Left lung (tissue), 10 donors: ENCODE data around the gene SELE. TPM values are rescaled to one million over a fixed set of nuclear protein-coding genes. Genes with fewer than 3 reads are reported as not detected.
"Not testable (repeated sequence)": the region's sequence is repeated elsewhere in the genome, so short reads cannot be mapped to it uniquely, and the experiment has no call there.

Experiments used
- ATAC-seq: fragments of 200-7000 bp; cut with Tn5 transposase; one replicate; pipeline ENCODE4 v1.9.1; 2020; ENCODE audit warnings: moderate library complexity
- DNase-seq, 4 donors: peaks; one replicate each; pipeline ENCODE4 v3.0.0-alpha.2; 2013 to 2020
- H3K27ac ChIP-seq, 2 donors: fragments of 200-600 bp; sonication (generic) in 1 of 2; one replicate each; pipeline versions ENCODE4 v1.5.0 to v1.8.0; 2020 to 2021
- H3K27me3 ChIP-seq, 2 donors: fragments of 200-600 bp; sonication (generic) in 1 of 2; one replicate each; pipeline versions ENCODE4 v1.5.0 to v1.8.0; 2020 to 2021
- H3K36me3 ChIP-seq, 2 donors: fragments of 200-600 bp; sonication (generic) in 1 of 2; one replicate each; pipeline versions ENCODE4 v1.5.0 to v1.8.0; 2020 to 2021
- H3K4me1 ChIP-seq, 2 donors: fragments of 200-600 bp; one replicate each; pipeline ENCODE4 v1.8.0; 2021
- H3K4me3 ChIP-seq, 2 donors: fragments of 200-600 bp; sonication (generic) in 1 of 2; one replicate each; pipeline versions ENCODE4 v1.5.0 to v1.8.0; 2020 to 2021; ENCODE audit warnings: mild to moderate bottlenecking in 1 of 2
- H3K9me3 ChIP-seq, 2 donors: fragments of 200-600 bp; sonication (generic) in 1 of 2; one replicate each; pipeline versions ENCODE4 v1.5.0 to v1.8.0; 2020 to 2021
- CTCF ChIP-seq, 2 donors: fragments of 200-600 bp; sonication (generic) in 1 of 2; IDR thresholded peaks; one replicate each; pipeline versions ENCODE4 v1.5.0 to v1.8.0; 2021; ENCODE audit warnings: antibody characterized with exemption in 2 of 2
- intact Hi-C, 2 donors: fragments of 100-400 bp; cut with DNase I; formaldehyde crosslinking; loops; one replicate each; pipeline versions ENCODE4 v1.11.2 to v1.14.2; 2022
- polyA plus RNA-seq, 6 donors: library from polyadenylated mRNA; unstranded; fragments of 120-200 nt; gene quantifications; one replicate each; pipeline ENCODE4 v1.2.1, GENCODE V29; 2013; ENCODE audit not compliant: insufficient read length in 6 of 6
- total RNA-seq, 2 donors: library from RNA; stranded (reverse); fragmentation: NEBNext Ultra II Directional; extraction: Animal tissue kit (Norgen Biotek cat#: 25700); gene quantifications; one replicate each; pipeline ENCODE4 v1.2.1, GENCODE V29; 2021
- donor health status: DM: no; HTN: yes; CAD: no.
- donor health status: DM: no; HTN: no; CAD: no.

The SELE gene
- total and polyA plus RNA-seq, 8 donors = 0.15 to 3.4 (median 0.20) TPM; not detected in 1

GRCh38 chr1:169689395-169689794 lies 44.5 kb downstream of the SELE start:
- no peak overlapping the region for H3K4me3 ChIP-seq
- peaks cover 3 to 27% of the 10 kb centered on the region in 2 donors for H3K4me1 ChIP-seq
- H3K9me3 ChIP-seq = no peaks in the 10 kb centered on the region
- intact Hi-C loops = no loop called here
- no peaks in the 10 kb centered on the region for H3K36me3 ChIP-seq
- DNase-seq (no peak), ATAC-seq (no peak)
- no peaks in the 10 kb centered on the region for H3K27me3 ChIP-seq
- H3K27ac ChIP-seq = no peak overlapping the region
- TF ChIP-seq CTCF (IDR thresholded peaks at IDR 0.05) = no peak

GRCh38 chr1:169688377-169688776 lies 45.5 kb downstream of the SELE start:
- H3K36me3 ChIP-seq, H3K4me3 ChIP-seq, ATAC-seq, intact Hi-C loops, DNase-seq, H3K27me3 ChIP-seq, H3K9me3 ChIP-seq, H3K27ac ChIP-seq: not testable (repeated sequence)
- peaks cover 3 to 17% of the 10 kb centered on the region in 2 donors for H3K4me1 ChIP-seq

GRCh38 chr1:169683661-169684060 lies 50.2 kb downstream of the SELE start:
- Histone ChIP-seq H3K27me3 (no peaks in the 10 kb centered on the region), H3K27ac (no peak overlapping the region), H3K4me1 (no peaks in the 10 kb centered on the region), H3K36me3 (no peaks in the 10 kb centered on the region), H3K4me3 (no peak overlapping the region), H3K9me3 (no peaks in the 10 kb centered on the region)
- intact Hi-C loops = no loop called here
- TF ChIP-seq CTCF (IDR thresholded peaks at IDR 0.05) = no peak
- DNase-seq (no peak), ATAC-seq (no peak)

- H3K27me3 ChIP-seq, DNase-seq, H3K4me3 ChIP-seq, H3K27ac ChIP-seq, intact Hi-C loops, H3K9me3 ChIP-seq, H3K36me3 ChIP-seq, ATAC-seq, H3K4me1 ChIP-seq: not testable (repeated sequence)
Measured at GRCh38 chr1:169683168-169683567, 50.7 kb downstream of the SELE start.

- ATAC-seq (no peak), DNase-seq (no peak)
- intact Hi-C loops = no loop called here
- Histone ChIP-seq H3K36me3 (no peaks in the 10 kb centered on the region), H3K9me3 (no peaks in the 10 kb centered on the region), H3K27me3 (no peaks in the 10 kb centered on the region), H3K4me3 (no peak overlapping the region), H3K4me1 (no peaks in the 10 kb centered on the region), H3K27ac (no peak overlapping the region)
- TF ChIP-seq CTCF (IDR thresholded peaks at IDR 0.05) = no peak
Measured at GRCh38 chr1:169682071-169682470, 51.8 kb downstream of the SELE start.

GRCh38 chr1:169681140-169681539 lies 52.7 kb downstream of the SELE start:
- DNase-seq = no peak
- H3K27me3 ChIP-seq = no peaks in the 10 kb centered on the region
- no peaks in the 10 kb centered on the region for H3K9me3 ChIP-seq
- no peaks in the 10 kb centered on the region for H3K36me3 ChIP-seq
- ATAC-seq = no peak
- H3K4me1 ChIP-seq = peaks cover 0 to under 1% of the 10 kb centered on the region in 2 donors
- H3K27ac ChIP-seq = no peak overlapping the region
- H3K4me3 ChIP-seq = no peak overlapping the region
- no peak for TF ChIP-seq CTCF (IDR thresholded peaks at IDR 0.05)
- intact Hi-C loops = no loop called here
